Measurements from ENCODE around the gene PTPN6.

The PTPN6 gene

DNA sequence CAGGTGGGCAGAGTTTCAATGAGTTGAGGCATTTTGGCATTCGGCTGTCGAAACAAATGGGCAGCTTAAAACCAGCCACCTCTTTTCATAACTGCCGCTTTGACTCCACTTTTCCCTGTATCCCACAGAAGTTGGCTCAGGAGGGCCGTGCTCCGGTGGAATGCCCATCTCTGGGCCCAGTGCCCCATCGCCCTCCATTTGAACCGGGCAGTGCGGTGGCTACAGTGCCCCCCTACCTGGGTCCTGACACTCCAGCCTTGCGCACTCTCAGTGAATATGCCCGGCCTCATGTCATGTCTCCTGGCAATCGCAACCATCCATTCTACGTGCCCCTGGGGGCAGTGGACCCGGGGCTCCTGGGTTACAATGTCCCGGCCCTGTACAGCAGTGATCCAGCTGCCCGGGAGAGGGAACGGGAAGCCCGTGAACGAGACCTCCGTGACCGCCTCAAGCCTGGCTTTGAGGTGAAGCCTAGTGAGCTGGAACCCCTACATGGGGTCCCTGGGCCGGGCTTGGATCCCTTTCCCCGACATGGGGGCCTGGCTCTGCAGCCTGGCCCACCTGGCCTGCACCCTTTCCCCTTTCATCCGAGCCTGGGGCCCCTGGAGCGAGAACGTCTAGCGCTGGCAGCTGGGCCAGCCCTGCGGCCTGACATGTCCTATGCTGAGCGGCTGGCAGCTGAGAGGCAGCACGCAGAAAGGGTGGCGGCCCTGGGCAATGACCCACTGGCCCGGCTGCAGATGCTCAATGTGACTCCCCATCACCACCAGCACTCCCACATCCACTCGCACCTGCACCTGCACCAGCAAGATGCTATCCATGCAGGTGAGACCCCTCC lies 12.6 kb upstream of the PTPN6 start:
- peak overlapping the region; percentile 25 for H3K4me3 ChIP-seq (ENCODE audit: low read depth, low read length)

DNA sequence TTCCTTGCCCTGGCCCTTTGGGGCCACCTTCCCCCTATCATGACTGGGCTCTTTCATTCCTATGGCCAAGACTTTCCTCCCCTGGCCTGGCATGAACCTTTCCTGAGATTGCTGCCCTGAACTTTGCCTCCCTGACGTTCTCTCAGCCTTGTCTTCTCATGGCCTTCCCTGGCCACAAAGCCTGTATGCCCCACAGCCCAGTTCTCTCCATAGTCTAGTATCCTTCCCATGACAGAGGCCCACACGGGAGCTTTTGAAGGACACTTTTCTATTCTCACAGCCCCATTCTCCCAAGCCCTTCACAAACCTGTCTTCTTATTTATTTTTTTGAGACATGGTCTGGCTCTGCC lies 12.0 kb upstream of the PTPN6 start:
- H3K4me3 ChIP-seq (ENCODE audit: low read depth, low read length): no peak overlapping the region

DNA sequence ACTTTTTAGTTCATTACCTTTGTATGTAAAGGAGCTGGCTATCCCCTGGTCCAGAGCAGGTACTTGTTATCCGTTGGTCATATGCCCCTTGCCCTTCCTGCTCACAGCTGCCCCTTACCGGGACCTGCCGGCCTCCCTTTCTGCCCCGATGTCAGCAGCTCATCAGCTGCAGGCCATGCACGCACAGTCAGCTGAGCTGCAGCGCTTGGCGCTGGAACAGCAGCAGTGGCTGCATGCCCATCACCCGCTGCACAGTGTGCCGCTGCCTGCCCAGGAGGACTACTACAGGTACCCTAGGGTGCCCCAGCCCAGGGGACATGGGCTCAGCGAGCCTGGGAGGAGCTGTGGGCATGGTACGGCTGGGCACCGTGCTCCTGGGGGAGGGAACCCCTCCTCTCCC lies 9.9 kb upstream of the PTPN6 start:
- no peak overlapping the region for H3K4me3 ChIP-seq (ENCODE audit: low read depth, low read length)

DNA sequence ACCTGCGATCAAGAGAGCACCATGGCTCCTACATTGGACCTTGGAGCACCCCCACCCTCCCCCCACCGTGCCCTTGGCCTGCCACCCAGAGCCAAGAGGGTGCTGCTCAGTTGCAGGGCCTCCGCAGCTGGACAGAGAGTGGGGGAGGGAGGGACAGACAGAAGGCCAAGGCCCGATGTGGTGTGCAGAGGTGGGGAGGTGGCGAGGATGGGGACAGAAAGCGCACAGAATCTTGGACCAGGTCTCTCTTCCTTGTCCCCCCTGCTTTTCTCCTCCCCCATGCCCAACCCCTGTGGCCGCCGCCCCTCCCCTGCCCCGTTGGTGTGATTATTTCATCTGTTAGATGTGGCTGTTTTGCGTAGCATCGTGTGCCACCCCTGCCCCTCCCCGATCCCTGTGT lies 9.4 kb upstream of the PTPN6 start:
- H3K4me3 ChIP-seq (ENCODE audit: low read depth, low read length): no peak overlapping the region

DNA sequence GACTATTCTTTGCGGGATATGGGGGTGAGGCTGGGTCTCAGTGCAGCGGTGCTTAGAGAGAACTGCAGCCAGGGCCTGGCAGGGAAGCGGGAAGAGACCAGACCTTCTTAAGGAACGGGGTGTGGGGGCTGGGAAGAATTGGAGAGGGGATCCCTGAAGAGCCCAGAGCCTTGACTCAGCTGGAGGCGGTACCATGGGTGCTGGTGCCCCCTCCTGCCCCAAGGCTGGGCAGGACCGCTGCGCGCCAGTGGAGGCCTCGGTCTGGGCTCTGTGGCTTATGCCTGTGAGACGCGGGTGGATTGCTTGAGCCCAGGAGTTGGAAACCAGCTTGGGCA lies 8.9 kb upstream of the PTPN6 start:
- no peak overlapping the region for H3K4me3 ChIP-seq (ENCODE audit: low read depth, low read length)

DNA sequence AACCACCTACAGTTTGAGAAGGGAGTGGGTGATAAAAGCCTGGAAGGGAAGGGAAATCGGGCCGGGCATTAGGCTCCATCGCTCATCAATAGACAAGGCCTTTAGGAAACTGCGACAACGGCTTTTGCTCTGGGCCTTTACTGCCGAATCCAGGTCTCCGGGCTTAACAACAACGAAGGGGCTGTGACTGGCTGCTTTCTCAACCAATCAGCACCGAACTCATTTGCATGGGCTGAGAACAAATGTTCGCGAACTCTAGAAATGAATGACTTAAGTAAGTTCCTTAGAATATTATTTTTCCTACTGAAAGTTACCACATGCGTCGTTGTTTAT lies 7.8 kb upstream of the PTPN6 start:
- H3K4me3 ChIP-seq (ENCODE audit: low read depth, low read length): no peak overlapping the region

DNA sequence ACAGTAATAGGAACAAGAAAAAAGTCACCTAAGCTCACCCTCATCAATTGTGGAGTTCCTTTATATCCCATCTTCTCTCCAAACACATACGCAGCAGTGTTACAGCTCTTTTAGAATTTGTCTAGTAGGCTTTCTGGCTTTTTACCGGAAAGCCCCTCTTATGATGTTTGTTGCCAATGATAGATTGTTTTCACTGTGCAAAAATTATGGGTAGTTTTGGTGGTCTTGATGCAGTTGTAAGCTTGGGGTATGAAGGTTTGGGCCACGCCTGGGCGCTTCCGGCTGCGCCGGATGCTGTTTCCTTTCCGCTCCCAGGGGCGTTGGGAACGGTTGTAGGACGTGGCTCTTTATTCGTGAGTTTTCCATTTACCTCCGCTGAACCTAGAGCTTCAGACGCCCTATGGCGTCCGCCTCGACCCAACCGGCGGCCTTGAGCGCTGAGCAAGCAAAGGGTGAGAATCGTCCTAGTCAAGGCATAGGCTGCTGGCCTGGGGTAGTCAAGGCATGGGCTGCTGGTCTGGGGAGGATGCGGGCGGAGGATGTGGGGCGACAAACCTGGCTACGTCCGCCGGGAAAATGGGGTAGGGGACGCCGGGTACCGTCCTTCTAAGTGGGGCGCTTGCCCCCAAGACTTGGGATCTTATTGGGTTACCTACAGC lies 7.3 kb upstream of the PTPN6 start, which contains the start of the genes C12orf57 and RNU7-1:
C12orf57 (plus strand) TSS at position 301 of the 659 bp plus-strand sequence; CDS start at position 401, 100 bp downstream.
RNU7-1 (plus strand) TSS at position 95 of the 659 bp plus-strand sequence.
- peak within 1 kb of the TSS; percentile 90 for H3K4me3 ChIP-seq (ENCODE audit: low read depth, low read length)

DNA sequence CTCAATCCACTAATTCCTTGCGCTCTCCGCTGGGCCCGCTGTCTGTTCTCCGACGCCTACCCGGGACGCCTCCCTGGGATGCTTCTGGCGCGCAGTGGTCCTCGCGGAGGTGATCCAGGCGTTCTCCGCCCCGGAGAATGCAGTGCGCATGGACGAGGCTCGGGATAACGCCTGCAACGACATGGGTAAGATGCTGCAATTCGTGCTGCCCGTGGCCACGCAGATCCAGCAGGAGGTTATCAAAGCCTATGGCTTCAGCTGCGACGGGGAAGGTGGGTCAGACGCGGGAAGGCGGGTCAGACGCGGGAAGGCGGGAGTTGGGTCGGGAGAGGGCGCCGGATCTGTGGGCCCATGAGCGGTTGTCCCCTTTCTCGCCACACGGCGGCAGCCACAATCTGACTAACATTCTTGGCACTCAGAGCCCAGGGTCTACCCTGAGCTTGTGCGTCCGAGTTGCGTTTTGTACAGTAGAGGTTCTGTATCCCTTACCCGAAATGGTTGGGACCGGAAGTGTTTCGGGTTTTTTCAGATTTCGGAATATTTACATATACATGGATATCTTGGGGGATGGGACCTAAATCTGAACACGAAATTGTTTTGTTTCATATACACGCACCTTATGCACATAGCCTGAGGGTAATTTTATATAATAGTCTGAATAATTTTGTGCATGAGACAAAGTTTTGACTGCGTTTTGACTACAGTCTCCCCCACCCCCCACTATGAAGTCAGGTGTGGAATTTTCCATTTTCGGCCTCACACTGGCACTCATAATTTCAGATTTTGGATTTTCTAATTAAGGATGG lies 6.6 kb upstream of the PTPN6 start:
- H3K4me3 ChIP-seq (ENCODE audit: low read depth, low read length): peak overlapping the region; percentile 90

DNA sequence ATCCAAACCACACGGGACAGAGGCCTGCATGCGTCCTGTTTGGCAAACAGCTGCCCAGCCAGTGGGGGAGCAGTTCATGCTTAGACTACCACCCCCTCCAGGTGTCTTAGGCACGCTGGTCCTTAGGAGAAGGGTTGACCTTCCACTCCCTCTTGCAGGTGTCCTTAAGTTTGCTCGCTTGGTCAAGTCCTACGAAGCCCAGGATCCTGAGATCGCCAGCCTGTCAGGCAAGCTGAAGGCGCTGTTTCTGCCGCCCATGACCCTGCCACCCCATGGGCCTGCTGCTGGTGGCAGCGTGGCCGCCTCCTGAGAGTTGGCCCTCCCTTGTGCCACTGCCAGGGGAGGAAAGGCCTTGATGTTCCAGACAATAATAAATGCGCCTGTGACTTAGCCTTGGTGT lies 5.5 kb upstream of the PTPN6 start:
- H3K4me3 ChIP-seq (ENCODE audit: low read depth, low read length): peak overlapping the region; percentile 14

DNA sequence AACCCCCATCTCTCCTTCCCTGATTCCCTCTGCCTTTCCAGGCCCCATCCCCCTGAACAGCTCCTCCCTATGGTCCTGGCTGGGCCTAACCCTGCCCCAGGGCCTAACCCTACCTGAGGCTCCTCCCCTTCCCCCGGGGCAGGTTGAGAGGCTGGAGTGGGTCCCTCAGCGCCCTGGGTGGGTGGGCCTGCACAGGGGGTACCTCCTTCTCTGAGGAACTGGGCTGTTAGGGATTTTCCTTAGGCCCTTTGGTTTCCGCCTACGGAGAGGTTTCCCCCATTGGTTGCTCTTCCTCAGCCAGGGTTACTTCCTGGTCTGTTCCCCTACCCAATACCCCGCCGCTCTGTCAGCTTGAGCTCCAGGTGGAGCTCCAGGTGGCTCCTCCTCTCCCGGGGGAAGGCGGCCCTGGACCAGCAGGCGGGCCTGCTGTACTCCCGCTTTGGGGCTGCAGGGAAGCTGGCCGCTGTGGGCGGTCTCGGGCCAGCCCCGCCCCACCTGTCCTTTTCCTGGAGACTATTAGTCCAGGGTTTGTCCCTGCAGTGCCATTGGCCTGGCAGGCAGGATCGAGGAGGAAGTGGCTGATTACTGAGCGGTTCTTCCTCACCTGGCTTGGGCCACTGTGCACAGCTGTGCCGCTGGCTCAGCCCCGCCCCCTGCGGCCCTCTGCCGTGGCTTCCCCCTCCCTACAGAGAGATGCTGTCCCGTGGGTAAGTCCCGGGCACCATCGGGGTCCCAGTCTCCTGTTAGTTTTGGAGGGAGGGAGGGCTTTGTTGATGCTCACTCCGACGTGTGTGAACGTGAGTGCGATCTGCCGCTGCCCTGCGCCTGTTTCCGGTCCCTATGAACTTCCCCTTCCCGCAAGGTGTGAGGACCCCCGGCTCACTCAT lies 4.9 kb upstream of the PTPN6 start:
- H3K4me3 ChIP-seq (ENCODE audit: low read depth, low read length): peak overlapping the region; percentile 67

DNA sequence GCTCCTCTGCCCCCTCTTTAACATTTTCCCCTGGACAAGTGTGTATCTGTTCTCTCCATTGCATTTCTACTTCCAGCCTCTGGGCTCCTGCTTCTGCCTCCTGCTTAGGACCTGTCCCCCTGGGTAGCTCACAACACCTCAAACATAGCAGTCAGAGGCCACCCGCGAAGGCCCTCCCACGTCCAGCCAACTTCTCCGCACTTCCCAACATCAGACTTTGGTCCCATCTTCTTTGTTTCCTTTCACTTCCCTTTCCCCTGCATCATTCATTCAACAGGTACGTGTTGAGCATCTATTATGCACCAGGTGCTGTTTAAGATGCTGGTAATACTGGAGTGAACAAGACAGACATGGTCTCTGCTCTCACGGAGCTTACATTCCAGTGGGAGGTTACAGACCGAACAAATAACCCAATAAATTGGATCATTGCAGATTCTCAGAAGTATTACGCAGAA lies 4.2 kb upstream of the PTPN6 start:
- peak overlapping the region; percentile 67 for H3K4me3 ChIP-seq (ENCODE audit: low read depth, low read length)

DNA sequence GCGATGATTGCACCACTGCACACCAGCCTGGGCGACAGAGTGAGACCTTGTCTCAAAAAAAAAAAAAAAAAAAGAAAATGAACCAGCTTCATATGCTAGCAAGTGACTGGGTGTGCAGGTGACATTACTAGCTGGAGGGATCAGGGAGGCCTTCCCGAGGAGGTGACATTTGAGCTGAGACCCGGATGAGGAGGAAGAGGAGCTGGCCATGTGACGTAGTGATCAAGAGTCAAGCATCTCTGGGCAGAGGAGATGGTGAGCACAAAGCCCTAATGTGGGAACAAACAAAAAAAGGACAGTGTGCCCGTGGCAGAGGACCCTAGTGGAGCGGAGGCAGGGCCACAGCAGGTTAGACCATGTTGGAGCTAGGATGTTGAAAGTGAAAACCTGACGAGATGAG lies 3.5 kb upstream of the PTPN6 start:
- H3K4me3 ChIP-seq (ENCODE audit: low read depth, low read length): no peak overlapping the region

DNA sequence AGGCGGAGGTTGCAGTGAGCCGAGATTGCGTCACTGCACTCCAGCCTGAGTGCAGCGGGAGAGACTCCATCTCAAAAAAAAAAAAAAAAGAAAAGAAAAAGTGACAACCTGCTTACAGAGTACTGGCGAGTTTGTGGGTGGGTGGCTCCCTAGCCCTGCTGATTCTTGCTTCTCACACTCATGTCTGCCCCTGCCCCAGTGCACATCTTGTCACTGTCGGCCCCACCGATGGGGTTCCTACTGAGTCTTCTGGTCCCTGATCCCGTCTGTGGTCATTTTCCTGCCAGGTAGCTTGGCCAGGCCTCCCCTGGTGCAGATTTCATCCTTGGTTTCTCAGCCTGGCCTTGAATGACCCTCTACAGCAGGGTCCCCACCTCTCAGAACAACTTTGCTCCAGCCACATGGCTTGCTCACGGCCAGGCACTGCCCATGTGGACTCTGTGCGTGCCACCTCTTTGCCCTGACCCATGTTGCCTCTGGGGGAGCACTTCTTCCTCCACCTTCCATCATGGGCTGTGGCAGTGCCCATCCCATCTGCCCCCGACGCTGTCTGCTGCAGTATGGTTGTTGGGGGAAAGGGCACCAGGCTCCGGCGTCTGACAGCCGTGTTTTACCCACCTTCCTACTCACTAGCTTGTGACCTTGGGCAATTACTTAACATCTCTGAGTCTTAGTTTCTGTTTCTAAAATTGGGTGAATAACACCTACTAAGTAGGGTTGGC lies 2.1 kb upstream of the PTPN6 start:
- no peak overlapping the region for H3K4me3 ChIP-seq (ENCODE audit: low read depth, low read length)

DNA sequence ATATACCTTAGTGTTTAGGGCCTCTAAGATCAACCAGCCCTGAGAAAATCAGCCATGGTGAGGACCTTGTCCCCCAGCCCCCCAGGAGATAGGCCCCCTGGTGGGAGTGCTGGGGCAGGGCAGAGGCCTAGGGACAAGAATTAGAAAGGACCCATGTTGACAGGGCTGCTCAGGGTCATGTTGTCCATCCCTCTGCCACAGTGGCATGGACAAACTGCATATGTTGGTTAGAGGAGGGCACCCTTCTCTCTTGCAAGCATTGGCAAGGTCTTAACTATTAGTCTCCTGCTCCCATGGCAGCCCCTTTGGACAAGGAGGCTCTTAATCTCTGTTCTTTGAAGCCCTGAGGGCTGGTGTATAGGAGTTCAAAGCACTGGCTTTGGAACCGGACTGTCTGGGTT lies 755 bp upstream of the PTPN6 start:
- H3K4me3 ChIP-seq (ENCODE audit: low read depth, low read length): no peak overlapping the region

DNA sequence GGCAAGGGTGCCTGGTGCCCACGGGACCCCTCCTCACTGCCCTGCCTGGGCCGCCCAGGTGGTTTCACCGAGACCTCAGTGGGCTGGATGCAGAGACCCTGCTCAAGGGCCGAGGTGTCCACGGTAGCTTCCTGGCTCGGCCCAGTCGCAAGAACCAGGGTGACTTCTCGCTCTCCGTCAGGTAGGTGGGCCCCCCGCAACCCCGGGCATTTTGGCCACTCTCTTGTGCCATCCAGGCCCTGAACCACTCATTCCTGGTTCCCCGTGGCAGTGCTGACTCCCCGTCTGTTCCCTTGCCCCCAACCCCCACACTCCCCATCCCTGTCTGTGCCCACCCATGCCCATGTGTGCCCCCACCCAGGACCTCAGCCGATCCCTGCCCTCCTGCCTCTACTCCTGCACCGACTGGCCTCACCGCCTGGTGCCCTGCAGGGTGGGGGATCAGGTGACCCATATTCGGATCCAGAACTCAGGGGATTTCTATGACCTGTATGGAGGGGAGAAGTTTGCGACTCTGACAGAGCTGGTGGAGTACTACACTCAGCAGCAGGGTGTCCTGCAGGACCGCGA lies 480 bp downstream of the PTPN6 start:
- no peak overlapping the region for H3K4me3 ChIP-seq (ENCODE audit: low read depth, low read length)

DNA sequence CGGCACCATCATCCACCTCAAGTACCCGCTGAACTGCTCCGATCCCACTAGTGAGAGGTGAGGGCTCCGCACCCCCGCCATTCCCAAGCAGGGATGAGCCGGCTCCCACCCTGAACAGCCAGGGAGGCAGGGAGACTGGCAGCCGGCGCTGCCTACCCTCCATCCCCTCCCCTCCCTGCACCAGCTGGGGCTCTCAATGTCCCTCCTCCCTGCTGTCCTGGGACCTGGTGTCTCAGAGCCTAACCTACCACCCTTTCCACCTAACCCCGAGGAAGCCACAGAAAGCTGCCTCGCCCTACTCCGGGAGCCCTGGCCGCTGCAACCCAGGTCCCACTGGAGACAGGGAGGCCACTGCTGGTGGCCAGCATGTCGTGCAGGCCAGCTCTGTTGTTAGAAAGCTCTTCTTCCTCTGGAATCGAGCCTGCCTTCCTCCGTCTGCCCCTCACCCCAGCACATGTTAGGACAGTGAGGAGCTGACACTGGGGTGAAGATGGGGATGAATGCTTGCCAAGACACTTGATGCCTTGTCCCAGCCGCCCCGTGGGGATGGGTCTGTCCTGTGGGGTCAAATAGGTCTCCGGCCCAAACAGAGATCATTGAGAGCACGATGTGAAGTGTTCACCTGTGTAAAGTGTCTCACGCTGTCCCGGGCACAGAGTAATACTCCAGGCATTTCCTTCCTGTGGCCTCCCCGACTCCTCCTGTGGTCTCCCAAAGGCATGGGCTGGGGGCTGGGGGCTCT lies 1.1 kb downstream of the PTPN6 start:
- H3K4me3 ChIP-seq (ENCODE audit: low read depth, low read length): no peak overlapping the region

DNA sequence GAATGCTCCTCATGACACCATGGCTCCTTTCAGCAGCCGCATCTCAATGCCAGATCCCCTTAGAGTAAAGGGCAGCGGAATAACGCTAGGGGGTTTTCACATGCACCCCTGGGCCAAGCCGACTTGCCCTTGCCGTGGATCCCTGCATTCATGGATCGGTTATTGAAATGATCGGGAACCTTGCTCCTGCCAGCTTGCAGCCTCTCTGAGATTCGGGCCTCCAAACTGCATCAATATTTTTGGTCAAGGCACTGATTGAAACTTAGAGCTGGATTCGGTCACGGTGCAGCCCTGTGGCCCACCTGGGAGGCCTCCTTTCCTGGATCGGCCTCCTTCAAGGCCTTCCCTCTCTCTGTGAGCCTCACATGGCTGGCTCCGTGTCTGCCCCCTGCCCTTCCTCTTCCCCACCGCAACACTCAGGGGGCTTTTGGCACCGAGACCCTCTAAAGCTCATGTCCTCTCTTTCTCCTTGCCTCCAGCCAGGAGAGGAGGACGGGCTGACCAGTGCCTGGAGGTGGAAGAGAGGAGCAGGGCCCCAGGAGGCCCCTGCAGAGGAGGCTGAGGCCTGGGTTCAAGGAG lies 1.8 kb downstream of the PTPN6 start:
- no peak overlapping the region for H3K4me3 ChIP-seq (ENCODE audit: low read depth, low read length)

DNA sequence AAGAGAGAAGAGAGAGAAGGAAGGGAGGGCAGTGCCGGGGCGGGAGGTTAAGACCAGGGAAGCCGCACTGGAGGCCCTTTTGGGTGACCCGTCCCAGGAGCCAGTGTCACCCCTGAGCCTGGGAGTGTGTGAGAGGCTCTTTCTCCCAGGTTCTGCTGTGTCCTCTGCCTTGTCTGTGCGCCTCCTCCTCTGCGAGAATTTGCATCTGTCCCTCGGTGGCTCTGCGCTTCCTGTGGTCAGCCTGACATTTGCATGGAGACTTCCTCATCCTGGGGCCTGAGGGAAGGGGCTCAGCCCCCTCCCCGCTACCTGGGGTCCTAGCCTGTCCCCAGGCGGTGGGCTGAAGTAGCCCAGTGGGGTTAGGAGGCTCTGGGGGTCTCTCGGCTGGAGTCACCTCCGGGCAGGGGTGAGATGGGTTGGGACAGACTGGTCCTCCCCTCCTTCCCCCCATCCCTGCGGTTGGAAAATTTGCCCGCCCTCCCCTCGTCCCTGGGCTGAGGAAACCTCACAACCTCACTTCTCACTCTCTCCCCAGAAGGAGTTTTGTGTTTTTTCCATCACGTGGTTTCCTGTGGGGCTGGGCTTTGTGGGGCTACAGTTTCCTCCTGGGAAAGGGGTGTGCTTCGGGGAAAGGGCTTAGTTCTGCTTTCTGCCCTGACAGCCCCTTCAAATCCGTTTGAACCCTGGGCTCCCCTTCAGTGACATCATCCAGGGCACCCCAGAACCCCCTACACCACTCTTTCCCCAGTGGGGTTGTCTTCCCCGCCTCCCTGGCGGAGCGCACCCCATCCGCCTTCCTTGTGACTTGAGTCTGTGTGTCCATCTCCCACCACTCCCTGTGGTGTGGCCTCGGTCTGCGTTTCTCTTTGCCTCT lies 2.5 kb downstream of the PTPN6 start:
- no peak overlapping the region for H3K4me3 ChIP-seq (ENCODE audit: low read depth, low read length)

Measured in iPS-11a (cell line).